T-helper 2 cell treated with Interferon-gamma antibody and Interleukin-4, amounts not matched to agents 5 μg/mL and 100 μg/mL, for 36 hours (primary cell): ENCODE results near the gene EPHA8.

ENCODE experiments used
- DNase-seq: peaks from one replicate; pipeline ENCODE4 v3.0.0; 2021; ENCODE audit warnings: low spot score
- H3K27ac Mint-ChIP-seq: one replicate; pipeline ENCODE4 v1.8.0; 2021; ENCODE audit warnings: mild to moderate bottlenecking, mixed read lengths
- H3K27me3 Mint-ChIP-seq: one replicate; pipeline ENCODE4 v1.8.0; 2021; ENCODE audit warnings: low read depth, mixed read lengths
- H3K36me3 Mint-ChIP-seq: one replicate; pipeline ENCODE4 v1.8.0; 2021; ENCODE audit warnings: low read depth, mixed read lengths
- H3K4me1 Mint-ChIP-seq: one replicate; pipeline ENCODE4 v1.8.0; 2021; ENCODE audit warnings: low read depth, mixed read lengths
- H3K4me3 Mint-ChIP-seq: one replicate; pipeline ENCODE4 v1.8.0; 2022; ENCODE audit warnings: mild to moderate bottlenecking, moderate library complexity, mixed read lengths
- H3K9me3 Mint-ChIP-seq: one replicate; pipeline ENCODE4 v1.8.0; 2021; ENCODE audit warnings: mixed read lengths

The EPHA8 gene

GRCh38 chr1:22527555-22528296 lies 35.6 kb upstream of the EPHA8 start:
- no peaks in the 10 kb centered on the region for H3K9me3 Mint-ChIP-seq
- no peaks in the 10 kb centered on the region for H3K27me3 Mint-ChIP-seq
- H3K4me3 Mint-ChIP-seq: no peak overlapping the region
- no peak for DNase-seq
- no peak overlapping the region for H3K27ac Mint-ChIP-seq
- H3K4me1 Mint-ChIP-seq: no peaks in the 10 kb centered on the region
- peaks cover 10% of the 10 kb centered on the region for H3K36me3 Mint-ChIP-seq

GRCh38 chr1:22528451-22528850 lies 34.8 kb upstream of the EPHA8 start:
- Mint-ChIP-seq H3K27ac (no peak overlapping the region), H3K9me3 (no peaks in the 10 kb centered on the region), H3K4me1 (no peaks in the 10 kb centered on the region), H3K27me3 (no peaks in the 10 kb centered on the region), H3K4me3 (no peak overlapping the region), H3K36me3 (peaks cover 10% of the 10 kb centered on the region)
- no peak for DNase-seq

- no peak overlapping the region for H3K27ac Mint-ChIP-seq
- H3K4me1 Mint-ChIP-seq: no peaks in the 10 kb centered on the region
- H3K9me3 Mint-ChIP-seq: no peaks in the 10 kb centered on the region
- no peak overlapping the region for H3K4me3 Mint-ChIP-seq
- no peaks in the 10 kb centered on the region for H3K27me3 Mint-ChIP-seq
- no peak for DNase-seq
- peaks cover 1% of the 10 kb centered on the region for H3K36me3 Mint-ChIP-seq
Measured at GRCh38 chr1:22529901-22530621, 33.2 kb upstream of the EPHA8 start.

GRCh38 chr1:22530715-22531114 lies 32.6 kb upstream of the EPHA8 start:
- H3K27ac Mint-ChIP-seq: no peak overlapping the region
- DNase-seq: no peak
- H3K36me3 Mint-ChIP-seq: peaks cover 1% of the 10 kb centered on the region
- H3K9me3 Mint-ChIP-seq: no peaks in the 10 kb centered on the region
- H3K4me1 Mint-ChIP-seq: no peaks in the 10 kb centered on the region
- no peak overlapping the region for H3K4me3 Mint-ChIP-seq
- no peaks in the 10 kb centered on the region for H3K27me3 Mint-ChIP-seq

- Mint-ChIP-seq H3K36me3 (peaks cover 1% of the 10 kb centered on the region), H3K4me1 (no peaks in the 10 kb centered on the region), H3K27me3 (no peaks in the 10 kb centered on the region), H3K4me3 (no peak overlapping the region), H3K9me3 (no peaks in the 10 kb centered on the region), H3K27ac (no peak overlapping the region)
- no peak for DNase-seq
Measured at GRCh38 chr1:22531251-22531650, 32.0 kb upstream of the EPHA8 start.

DNA sequence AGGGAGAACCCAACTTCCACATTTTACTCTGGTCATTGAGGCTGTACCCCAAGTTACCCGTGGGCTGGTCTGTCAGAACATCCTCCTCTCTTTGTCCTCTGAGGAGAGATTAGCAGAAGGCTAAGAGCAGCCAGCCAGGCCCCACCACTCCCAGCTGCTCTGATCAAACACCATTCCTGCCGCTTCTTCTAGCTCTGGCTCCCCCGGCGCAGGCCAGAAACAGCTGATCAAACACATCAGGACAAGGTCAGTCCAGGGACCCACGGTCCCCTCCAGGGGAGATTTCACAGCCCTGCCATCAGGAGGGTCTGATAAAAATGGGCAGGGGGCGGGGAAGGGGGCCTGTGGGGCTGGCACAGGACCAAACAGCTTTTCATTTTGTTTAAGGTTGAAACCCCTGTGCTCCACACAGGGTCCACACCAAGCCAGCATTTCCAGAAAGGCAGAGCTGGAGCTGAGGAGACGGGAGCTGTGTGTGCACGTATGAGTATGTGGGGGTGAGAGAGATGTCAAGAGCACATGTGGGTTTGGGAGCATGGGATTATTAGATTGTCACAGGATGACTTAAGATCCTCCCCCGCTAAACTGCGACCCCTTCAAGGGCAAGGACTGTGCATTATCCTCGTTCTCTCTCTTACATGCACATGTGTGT lies 29.9 kb upstream of the EPHA8 start:
- no peak overlapping the region for H3K27ac Mint-ChIP-seq
- H3K9me3 Mint-ChIP-seq: no peaks in the 10 kb centered on the region
- no peaks in the 10 kb centered on the region for H3K4me1 Mint-ChIP-seq
- H3K4me3 Mint-ChIP-seq: no peak overlapping the region
- DNase-seq: no peak
- H3K27me3 Mint-ChIP-seq: no peaks in the 10 kb centered on the region
- H3K36me3 Mint-ChIP-seq: no peaks in the 10 kb centered on the region

DNA sequence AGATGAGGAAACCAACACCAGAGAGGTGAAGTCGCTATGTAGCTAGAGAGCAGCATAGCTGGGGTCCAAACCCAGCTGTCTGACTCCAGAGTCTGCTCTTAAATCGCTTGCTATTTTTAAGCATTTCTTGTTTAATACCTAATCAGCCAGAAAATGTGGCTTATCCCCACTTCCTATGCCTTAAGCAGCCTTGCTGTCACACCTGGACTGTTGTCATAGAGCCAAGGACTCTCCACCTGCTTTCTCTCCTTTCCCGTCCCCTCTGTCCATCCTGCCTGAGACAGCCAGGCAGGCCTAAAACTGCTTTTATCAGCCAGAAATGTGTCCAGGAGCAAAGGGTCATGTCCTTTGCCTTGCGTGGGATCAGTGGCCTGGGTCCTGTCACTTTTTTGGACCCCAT lies 28.3 kb upstream of the EPHA8 start:
- no peak for DNase-seq
- H3K36me3 Mint-ChIP-seq: no peaks in the 10 kb centered on the region
- no peak overlapping the region for H3K4me3 Mint-ChIP-seq
- H3K9me3 Mint-ChIP-seq: no peaks in the 10 kb centered on the region
- no peaks in the 10 kb centered on the region for H3K4me1 Mint-ChIP-seq
- no peak overlapping the region for H3K27ac Mint-ChIP-seq
- no peaks in the 10 kb centered on the region for H3K27me3 Mint-ChIP-seq

DNA sequence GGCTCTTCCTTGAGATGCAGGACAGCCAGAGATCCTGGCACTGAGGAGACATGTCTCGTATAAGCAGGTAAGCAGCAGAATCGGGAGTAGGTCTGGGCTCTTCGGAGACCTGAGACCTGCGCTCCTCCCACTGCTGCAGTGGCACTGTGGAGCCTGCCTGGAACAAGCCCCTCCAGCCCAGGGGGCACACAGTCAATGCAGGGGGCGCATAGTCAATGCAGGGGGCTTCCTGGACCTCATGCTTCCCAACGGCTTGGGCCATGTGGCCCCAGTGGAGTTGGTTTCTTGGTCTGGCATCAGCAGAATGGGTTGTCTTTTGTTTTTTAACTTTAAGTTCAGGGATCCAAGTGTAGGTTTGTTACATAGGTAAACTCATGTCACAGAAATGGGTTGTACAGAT lies 27.9 kb upstream of the EPHA8 start:
- Mint-ChIP-seq H3K4me3 (no peak overlapping the region), H3K9me3 (no peaks in the 10 kb centered on the region), H3K4me1 (no peaks in the 10 kb centered on the region), H3K36me3 (no peaks in the 10 kb centered on the region), H3K27me3 (no peaks in the 10 kb centered on the region), H3K27ac (no peak overlapping the region)
- DNase-seq: no peak

DNA sequence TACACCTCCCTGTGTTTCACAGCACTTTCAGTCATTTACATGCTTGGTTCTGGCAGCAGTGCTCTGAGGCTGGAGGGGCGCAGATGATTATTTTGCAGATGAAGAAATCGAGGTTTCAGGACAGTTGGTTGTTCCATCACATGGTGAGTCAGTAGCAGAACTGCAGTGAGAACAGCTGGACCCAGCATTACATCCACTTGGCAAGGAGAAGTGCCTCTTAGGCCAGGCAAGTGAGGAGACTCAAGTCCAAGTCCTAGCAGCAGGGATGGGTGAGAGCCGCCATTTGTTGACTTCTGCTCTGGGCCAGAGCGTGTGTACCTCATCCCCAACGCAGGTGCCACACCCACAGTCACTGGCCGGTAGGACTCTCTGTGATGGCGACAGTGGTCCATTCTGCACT lies 26.8 kb upstream of the EPHA8 start:
- Mint-ChIP-seq H3K9me3 (no peaks in the 10 kb centered on the region), H3K27me3 (no peaks in the 10 kb centered on the region), H3K36me3 (no peaks in the 10 kb centered on the region), H3K4me3 (no peak overlapping the region), H3K27ac (no peak overlapping the region), H3K4me1 (no peaks in the 10 kb centered on the region)
- no peak for DNase-seq

DNA sequence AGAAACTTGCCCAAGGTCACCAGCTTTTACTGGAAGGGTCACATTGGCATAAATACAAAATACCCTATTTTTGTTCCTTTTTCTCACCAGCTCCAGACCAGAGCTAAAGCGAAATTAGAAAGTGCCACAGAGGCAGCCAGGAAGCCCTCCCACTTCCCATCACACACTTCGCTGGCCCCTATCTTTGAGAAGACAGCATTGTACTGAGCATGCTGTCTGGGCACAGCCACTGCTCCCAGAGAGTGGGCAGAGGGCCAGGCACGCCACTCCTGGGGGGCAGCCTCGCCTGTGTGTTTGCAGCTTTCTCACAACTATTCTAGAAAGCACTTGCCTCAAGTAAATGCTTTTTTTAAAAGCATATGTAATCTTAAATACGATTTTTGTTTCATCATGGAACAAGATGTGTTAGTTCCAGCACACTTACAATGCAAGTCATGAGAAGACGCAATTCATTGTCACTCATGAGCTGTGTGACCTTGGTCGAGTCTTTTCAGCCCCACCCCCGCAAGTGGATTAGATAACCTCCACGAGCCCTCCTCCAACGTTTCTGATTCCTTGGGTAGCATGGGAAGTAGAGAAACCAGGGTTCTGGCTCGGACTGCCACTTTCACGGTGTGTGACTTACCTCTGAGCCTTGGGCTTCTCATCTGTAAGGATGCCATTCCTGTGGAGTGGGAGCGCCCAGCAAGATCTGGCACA lies 25.7 kb upstream of the EPHA8 start:
- Mint-ChIP-seq H3K4me3 (no peak overlapping the region), H3K27ac (no peak overlapping the region), H3K4me1 (no peaks in the 10 kb centered on the region), H3K27me3 (no peaks in the 10 kb centered on the region), H3K36me3 (no peaks in the 10 kb centered on the region), H3K9me3 (no peaks in the 10 kb centered on the region)
- no peak for DNase-seq

- Mint-ChIP-seq H3K27me3 (no peaks in the 10 kb centered on the region), H3K27ac (no peak overlapping the region), H3K36me3 (no peaks in the 10 kb centered on the region), H3K4me1 (no peaks in the 10 kb centered on the region), H3K4me3 (no peak overlapping the region), H3K9me3 (no peaks in the 10 kb centered on the region)
- no peak for DNase-seq
Measured at GRCh38 chr1:22539510-22540118, 23.7 kb upstream of the EPHA8 start.

- no peak overlapping the region for H3K4me3 Mint-ChIP-seq
- no peaks in the 10 kb centered on the region for H3K9me3 Mint-ChIP-seq
- no peak for DNase-seq
- no peaks in the 10 kb centered on the region for H3K36me3 Mint-ChIP-seq
- H3K27me3 Mint-ChIP-seq: no peaks in the 10 kb centered on the region
- no peak overlapping the region for H3K27ac Mint-ChIP-seq
- no peaks in the 10 kb centered on the region for H3K4me1 Mint-ChIP-seq
Measured at GRCh38 chr1:22540337-22540736, 23.0 kb upstream of the EPHA8 start.

DNA sequence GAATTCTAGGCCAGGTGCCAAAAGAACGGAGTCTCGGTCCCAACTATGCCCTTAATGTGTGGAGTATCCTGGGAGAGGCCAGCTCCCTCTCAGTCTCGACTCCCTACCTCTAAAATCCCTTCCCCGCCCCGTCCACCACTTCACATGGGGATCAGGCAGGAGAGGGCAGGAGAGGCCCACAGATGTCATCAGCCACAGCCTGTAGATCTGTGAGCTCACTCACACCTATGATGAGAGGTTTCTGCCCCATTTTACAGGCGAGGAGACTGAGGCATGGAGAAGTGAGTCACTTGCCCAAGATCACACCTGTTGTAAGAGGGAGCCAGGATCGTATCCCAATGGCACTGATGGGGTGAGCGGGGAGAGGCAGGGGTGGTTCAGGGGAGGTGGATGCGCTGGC lies 20.4 kb upstream of the EPHA8 start:
- Mint-ChIP-seq H3K4me3 (no peak overlapping the region), H3K36me3 (no peaks in the 10 kb centered on the region), H3K27ac (no peak overlapping the region), H3K9me3 (no peaks in the 10 kb centered on the region), H3K4me1 (no peaks in the 10 kb centered on the region), H3K27me3 (peaks cover 12% of the 10 kb centered on the region)
- DNase-seq: no peak

DNA sequence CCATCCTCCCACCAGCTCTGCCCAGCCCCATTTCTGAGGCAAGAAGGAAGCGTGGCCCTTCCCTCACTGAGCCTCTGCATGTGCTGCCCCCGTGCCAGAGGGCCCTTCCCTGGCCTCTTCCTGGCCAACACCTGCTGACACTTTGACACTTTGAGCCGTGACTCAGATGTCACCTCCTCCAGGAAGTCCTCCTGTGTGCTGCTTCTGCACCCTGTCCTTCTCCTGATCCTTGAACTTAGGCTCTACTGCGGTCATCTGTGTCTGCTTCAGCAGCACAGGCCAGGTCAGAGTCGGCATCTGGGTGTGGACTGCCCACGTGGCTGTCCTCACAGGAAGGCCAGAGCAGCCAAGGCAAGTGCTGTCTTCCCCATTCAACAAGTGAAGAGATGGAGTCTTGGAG lies 19.6 kb upstream of the EPHA8 start:
- Mint-ChIP-seq H3K9me3 (no peaks in the 10 kb centered on the region), H3K27ac (no peak overlapping the region)

More for the DNA sequence above, 19.6 kb upstream of the EPHA8 start:
- Mint-ChIP-seq H3K4me1 (no peaks in the 10 kb centered on the region), H3K4me3 (no peak overlapping the region), H3K27me3 (peaks cover 15% of the 10 kb centered on the region), H3K36me3 (no peaks in the 10 kb centered on the region)
- DNase-seq: no peak
